WI38 (cell line): ENCODE measurements around the gene NUDT9.
A peak's percentile ranks its signal among the peaks of the same experiment; 100 is the strongest.
"Not testable (repeated sequence)": the region's sequence is repeated elsewhere in the genome, so short reads cannot be mapped to it uniquely, and the experiment has no call there.

ENCODE experiments used
- H3K4me3 ChIP-seq: 2 replicates; pipeline ENCODE4 v1.5.1; 2011; ENCODE audit warnings: low read depth, mild to moderate bottlenecking, control low read depth, low read length
- TF ChIP-seq, protein P1 (sequence below): IDR thresholded peaks from 2 replicates; pipeline ENCODE4 v1.5.1; 2012; ENCODE audit warnings: low read depth, mild to moderate bottlenecking, control low read depth, low read length

Gene NUDT9

DNA sequence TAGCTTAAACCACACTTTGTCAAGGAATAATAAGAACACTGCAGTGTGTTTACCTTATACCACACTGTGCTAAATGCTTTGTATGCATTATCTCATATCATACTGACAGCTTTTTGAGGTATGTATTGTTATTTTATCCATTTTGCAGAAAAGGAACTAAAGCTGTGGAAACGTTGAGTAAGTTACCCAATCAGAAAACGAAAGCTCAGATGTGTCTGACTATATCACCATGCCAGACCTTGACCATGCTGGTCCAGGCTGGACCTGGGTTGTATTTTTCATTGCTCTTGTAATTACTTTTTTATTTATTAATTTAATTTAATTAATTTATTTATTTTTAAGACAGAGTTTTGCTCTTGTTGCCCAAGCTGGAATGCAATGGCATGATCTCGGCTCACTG, 33.5 kb upstream of the NUDT9 start:
- TF ChIP-seq, protein P1, sequence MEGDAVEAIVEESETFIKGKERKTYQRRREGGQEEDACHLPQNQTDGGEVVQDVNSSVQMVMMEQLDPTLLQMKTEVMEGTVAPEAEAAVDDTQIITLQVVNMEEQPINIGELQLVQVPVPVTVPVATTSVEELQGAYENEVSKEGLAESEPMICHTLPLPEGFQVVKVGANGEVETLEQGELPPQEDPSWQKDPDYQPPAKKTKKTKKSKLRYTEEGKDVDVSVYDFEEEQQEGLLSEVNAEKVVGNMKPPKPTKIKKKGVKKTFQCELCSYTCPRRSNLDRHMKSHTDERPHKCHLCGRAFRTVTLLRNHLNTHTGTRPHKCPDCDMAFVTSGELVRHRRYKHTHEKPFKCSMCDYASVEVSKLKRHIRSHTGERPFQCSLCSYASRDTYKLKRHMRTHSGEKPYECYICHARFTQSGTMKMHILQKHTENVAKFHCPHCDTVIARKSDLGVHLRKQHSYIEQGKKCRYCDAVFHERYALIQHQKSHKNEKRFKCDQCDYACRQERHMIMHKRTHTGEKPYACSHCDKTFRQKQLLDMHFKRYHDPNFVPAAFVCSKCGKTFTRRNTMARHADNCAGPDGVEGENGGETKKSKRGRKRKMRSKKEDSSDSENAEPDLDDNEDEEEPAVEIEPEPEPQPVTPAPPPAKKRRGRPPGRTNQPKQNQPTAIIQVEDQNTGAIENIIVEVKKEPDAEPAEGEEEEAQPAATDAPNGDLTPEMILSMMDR: no peak
- H3K4me3 ChIP-seq: no peak overlapping the region

DNA sequence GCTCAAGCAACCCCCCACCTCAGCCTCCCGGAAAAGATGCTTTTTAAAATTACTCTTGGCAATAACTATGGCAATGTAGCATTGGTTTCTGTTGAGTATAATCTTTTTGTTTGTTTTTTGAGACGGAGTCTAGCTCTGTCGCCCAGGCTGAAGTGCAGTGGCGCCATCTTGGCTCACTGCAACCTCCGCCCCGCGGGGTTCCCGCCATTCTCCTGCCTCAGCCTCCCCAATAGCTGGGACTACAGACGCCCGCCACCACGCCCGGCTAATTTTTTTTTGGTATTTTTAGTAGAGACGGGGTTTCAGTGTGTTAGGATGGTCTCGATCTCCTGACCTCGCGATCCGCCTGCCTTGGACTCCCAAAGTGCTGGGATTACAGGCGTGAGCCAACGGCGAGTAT, 32.3 kb upstream of the NUDT9 start:
- peak overlapping the region; percentile 68 for H3K4me3 ChIP-seq

DNA sequence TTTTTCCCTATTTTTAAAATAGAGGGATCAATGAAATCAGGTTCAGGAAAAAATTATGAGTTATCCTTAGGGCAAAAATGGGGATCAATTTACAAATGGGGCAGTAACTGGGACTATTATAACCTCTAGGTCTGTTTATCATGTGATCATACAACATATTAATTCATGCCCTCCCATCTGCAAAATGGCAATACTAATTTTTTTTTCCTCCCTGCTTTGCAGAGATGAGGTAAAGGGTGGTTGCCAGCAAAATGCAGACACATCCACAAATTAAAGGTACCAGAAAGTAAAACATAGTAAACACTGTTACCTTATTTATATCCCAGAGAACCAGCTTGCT, 31.9 kb upstream of the NUDT9 start:
- TF ChIP-seq, protein P1: no peak
- H3K4me3 ChIP-seq: peak overlapping the region; percentile 68

DNA sequence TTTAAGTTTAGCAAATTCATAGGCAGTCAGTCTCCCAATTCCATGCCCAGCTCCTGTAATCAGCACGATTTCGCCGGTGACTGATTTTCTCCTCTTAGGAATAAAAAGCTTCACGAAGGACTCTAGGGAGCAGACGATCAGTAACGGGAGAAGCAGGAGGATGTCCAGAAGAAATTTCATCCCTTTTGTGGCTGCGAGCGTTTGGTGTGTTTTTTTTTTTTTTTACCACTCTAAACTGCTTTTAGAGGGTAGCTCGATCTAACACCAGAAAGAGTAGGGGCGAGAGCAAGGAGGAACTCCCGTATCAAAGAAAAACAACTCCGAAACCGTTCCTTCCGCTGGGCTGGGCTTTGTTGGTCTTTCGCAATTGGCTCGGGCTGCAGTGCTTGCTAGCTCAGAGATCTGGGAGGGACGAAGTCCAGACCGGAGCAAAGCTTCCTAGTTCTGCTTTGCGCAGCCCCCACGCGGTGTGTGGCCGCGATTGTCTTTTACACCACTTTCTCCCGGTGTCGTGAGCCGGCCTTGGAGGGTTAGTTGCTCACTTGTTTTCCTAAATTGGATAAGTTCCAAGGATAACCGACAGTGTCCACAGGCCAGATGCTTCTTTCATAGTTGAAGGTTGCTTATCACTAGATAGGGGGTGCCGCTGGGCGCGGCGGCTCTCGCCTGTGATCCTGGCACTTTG, 31.3 kb upstream of the NUDT9 start, which contains the start of gene HSD17B11:
Gene HSD17B11 (minus strand): TSS at position 298 of the 685 bp plus-strand sequence. CDS start 118 bp downstream, at position 180.
- TF ChIP-seq, protein P1: no peak
- H3K4me3 ChIP-seq: peak within 1 kb of the TSS; percentile 68

DNA sequence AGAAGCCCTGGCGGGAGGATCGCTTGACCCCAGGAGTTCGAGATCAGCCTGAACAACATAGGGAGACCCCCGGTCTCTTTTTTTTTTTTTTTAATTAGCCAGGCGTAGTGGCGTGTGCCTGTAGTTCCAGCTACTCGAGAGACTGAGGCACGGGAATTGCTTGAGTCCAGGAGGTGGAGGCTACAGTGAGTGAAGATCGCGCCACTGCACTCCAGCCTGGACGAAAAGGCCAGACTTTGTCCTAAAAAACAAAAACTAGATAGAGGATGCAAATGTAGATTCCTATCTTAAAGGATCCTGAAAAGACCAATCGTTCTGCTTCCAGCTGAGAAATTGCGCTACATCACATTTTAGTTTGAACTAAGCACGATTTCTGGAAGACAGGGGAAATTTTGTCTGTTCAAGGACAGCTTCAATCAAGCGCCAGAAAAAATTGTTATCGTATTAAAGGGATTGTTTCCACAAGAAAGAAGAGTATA, 30.8 kb upstream of the NUDT9 start:
- H3K4me3 ChIP-seq: peak overlapping the region; percentile 68
- TF ChIP-seq, protein P1: no peak

DNA sequence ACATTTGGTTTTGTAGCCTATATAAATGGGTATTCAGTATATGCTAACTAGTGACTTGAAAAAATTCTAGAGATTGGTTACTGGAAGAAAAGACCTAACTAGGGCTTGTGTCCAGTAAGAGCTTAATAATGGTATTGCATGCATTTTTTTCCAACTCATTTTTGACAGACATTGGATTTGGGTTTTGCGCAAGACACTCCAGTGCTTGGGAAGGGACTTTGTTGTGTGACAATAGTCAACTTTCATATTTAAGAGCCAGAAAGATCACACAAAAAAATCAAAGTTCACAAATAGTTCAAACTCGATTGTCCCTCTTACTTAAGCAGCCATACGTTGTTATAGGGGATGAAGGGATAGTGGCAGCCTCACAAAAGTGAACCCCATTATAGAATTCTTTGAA, 30.2 kb upstream of the NUDT9 start:
- TF ChIP-seq, protein P1: no peak
- H3K4me3 ChIP-seq: no peak overlapping the region

DNA sequence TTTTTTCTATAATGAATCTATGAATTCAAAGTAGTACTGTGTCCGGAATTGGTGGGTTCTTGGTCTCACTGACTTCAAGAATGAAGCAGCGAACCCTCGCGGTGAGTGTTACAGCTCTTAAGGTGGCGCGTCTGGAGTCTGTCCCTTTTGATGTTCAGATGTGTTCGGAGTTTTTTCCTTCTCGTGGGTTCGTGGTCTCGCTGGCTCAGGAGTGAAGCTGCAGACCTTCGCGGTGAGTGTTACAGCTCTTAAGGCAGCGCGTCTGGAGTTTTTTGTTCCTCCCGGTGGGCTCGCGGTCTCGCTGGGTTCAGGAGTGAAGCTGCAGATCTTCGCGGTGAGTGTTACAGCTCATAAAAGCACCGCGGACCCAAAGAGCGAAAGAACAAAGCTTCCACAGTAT, 27.3 kb upstream of the NUDT9 start:
- H3K4me3 ChIP-seq: not testable (repeated sequence)

DNA sequence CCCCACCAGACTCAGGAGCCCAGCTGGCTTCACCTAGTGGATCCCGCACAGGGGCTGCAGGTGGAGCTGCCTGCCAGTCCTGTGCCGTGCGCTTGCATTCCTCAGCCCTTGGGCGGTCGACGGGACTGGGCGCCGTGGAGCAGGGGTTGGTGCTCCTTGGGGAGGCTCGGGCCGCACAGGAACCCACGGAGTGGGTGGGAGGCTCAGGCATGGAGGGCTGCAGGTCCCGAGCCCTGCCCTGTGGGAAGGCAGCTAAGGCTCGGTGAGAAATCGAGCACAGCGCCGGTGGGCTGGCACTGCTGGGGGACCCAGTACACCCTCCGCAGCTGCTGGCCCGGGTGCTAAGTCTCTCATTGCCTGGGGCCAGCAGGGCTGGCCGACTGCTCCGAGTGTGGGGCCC, 26.5 kb upstream of the NUDT9 start:
- not testable (repeated sequence) for H3K4me3 ChIP-seq

DNA sequence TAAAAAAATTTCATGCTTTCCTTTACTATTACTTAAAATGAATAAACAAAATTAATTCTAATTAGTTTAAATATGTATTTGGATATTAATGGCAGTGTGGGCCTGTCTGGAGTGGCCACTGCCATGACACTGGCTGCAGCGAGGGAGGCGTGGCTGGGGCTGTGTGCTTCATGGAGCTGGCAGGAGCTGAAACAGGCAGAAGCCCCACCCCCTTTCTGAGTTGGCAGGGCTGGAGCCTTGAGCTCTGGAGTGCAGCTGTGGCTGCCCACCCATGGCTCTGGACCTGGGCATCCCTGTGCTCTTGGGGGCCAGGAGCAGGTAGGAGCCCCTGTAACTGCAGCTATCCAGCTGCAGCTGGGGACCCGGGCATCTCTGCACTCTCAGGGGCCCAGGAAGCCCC, 23.2 kb upstream of the NUDT9 start:
- TF ChIP-seq, protein P1: no peak

More for the DNA sequence above, 23.2 kb upstream of the NUDT9 start:
- no peak overlapping the region for H3K4me3 ChIP-seq
